ENCODE data around the gene PGBD1.

GRCh38 chr6:28248916-28249315 lies 32.5 kb upstream of the PGBD1 start:
- no peak for TF ChIP-seq CTCF (IDR thresholded peaks at IDR 0.05)
- TF ChIP-seq EZH2 (IDR thresholded peaks at IDR 0.05): no peak
- TF ChIP-seq EZH2phosphoT487 (IDR thresholded peaks at IDR 0.05): no peak

Data from neural progenitor cell (in vitro differentiated cells).